ENCODE measurements around the gene TLR8. TPM values are rescaled to one million over a fixed set of nuclear protein-coding genes. Genes with fewer than 3 reads are reported as not detected.

TLR8 gene
- total RNA-seq, 1 donor from 2014 or later, result 0.25 TPM

DNA sequence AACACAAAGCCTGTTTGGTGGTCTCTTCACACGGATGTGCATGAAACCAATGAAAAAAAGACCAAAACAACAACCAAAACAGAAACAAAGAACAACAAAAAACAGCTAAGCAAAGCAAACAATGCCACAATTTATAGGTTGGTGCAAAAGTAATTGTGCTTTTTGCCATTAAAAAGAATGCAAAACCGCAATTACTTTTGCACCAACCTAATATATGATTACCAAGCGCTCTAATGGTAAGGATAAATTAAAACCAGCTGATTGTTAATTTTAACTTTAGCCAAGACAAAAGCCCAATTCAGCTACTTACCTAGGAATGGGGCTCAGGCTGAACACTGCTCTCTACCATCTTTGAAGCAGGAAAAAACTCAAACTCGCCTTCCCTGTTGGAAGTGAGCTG, 39.1 kb downstream of the TLR8 start:
- no peak overlapping the region for H3K4me3 ChIP-seq

DNA sequence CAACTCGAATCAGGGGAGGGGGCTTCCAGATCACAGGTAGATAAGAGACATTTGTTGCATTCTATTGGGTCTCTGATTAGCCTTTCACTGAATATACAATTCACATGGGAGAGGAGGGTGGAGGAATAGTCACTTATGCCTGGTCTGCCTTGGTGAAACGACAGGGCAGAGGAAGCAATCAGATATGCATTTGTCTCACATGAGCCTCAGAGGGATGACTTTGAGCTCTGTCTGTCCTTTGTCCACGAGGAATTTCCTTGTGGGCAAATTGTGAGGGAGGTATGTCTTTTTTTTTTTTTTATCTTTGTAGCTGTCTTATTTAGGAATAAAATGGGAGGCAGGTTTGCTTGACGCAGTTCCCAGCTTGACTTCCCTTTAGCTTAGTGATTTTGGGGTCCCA, 40.0 kb downstream of the TLR8 start:
- no peak for DNase-seq (ENCODE audit: extremely low spot score in 2 of 2)
- Histone ChIP-seq H3K9me3 (no peaks in the 10 kb centered on the region), H3K27me3 (no peaks in the 10 kb centered on the region), H3K4me1 (peaks cover 13% of the 10 kb centered on the region), H3K27ac (no peak overlapping the region), H3K36me3 (no peaks in the 10 kb centered on the region), H3K4me3 (no peak overlapping the region)
- TF ChIP-seq, protein P1, sequence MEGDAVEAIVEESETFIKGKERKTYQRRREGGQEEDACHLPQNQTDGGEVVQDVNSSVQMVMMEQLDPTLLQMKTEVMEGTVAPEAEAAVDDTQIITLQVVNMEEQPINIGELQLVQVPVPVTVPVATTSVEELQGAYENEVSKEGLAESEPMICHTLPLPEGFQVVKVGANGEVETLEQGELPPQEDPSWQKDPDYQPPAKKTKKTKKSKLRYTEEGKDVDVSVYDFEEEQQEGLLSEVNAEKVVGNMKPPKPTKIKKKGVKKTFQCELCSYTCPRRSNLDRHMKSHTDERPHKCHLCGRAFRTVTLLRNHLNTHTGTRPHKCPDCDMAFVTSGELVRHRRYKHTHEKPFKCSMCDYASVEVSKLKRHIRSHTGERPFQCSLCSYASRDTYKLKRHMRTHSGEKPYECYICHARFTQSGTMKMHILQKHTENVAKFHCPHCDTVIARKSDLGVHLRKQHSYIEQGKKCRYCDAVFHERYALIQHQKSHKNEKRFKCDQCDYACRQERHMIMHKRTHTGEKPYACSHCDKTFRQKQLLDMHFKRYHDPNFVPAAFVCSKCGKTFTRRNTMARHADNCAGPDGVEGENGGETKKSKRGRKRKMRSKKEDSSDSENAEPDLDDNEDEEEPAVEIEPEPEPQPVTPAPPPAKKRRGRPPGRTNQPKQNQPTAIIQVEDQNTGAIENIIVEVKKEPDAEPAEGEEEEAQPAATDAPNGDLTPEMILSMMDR (IDR thresholded peaks at IDR 0.05), result no peak
- TF ChIP-seq POLR2AphosphoS5 (IDR thresholded peaks at IDR 0.05; ENCODE audit: insufficient read depth in 1 of 2, low read depth in 1 of 2) (no peak), POLR2A (IDR thresholded peaks at IDR 0.05) (no peak)
- intact Hi-C loops (cut with DNase I), result no loop called here

More for the DNA sequence above, 39.1 kb downstream of the TLR8 start:
- H3K4me1 ChIP-seq, result peaks cover 13% of the 10 kb centered on the region
- intact Hi-C loops (cut with DNase I), result no loop called here
- no peak overlapping the region for H3K27ac ChIP-seq
- no peak for DNase-seq (ENCODE audit: extremely low spot score in 2 of 2)
- no peaks in the 10 kb centered on the region for H3K27me3 ChIP-seq
- H3K9me3 ChIP-seq, result no peaks in the 10 kb centered on the region
- TF ChIP-seq POLR2A (IDR thresholded peaks at IDR 0.05) (no peak), POLR2AphosphoS5 (IDR thresholded peaks at IDR 0.05; ENCODE audit: insufficient read depth in 1 of 2, low read depth in 1 of 2) (no peak)
- TF ChIP-seq, protein P1 (IDR thresholded peaks at IDR 0.05), result no peak
- no peaks in the 10 kb centered on the region for H3K36me3 ChIP-seq

DNA sequence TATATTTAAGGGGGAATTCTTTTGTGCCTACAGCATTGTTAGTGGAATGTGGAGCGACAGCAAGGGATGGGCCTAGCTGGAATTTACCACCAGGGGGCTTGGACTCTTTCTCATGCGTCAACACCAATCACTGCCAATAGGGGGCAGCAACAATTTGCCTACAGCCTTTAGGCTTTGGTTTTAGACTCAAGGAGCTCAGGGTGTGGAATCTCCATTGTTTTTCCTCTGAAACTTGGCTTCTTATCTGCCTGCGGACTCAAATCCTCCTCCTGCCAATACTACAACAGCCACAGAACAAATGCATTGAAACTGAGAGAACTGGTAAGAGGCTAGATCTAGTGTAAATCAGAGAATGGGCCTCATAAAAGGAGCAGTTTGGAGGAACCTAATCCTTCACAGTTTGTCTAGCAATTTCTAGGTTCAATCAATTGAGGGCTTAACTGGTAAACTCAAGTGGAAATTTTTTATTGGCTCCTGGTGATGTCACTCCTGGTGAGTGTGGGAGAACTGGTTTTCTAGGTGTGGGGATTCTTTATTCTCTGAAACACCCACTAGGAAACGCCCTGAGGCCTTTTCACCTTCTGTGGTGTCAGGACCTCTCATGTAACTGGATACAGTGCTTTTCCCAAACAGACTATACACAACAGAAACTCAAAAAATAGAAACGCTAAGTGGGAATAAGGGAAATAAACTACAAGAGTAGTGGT, 40.6 kb downstream of the TLR8 start:
- no peak for DNase-seq (ENCODE audit: extremely low spot score in 2 of 2)
- Histone ChIP-seq H3K27me3 (no peaks in the 10 kb centered on the region), H3K9me3 (no peaks in the 10 kb centered on the region), H3K36me3 (no peaks in the 10 kb centered on the region), H3K27ac (peak overlapping the region; percentile 16), H3K4me3 (no peak overlapping the region), H3K4me1 (peaks cover 13% of the 10 kb centered on the region)
- intact Hi-C loops (cut with DNase I), result no loop called here
- TF ChIP-seq POLR2AphosphoS5 (IDR thresholded peaks at IDR 0.05; ENCODE audit: insufficient read depth in 1 of 2, low read depth in 1 of 2) (peak in 1 of 2 donors; percentile 50), POLR2A (IDR thresholded peaks at IDR 0.05) (no peak)
- TF ChIP-seq, protein P1 (IDR thresholded peaks at IDR 0.05), result peak; percentile 52 to 94 (median 80)

DNA sequence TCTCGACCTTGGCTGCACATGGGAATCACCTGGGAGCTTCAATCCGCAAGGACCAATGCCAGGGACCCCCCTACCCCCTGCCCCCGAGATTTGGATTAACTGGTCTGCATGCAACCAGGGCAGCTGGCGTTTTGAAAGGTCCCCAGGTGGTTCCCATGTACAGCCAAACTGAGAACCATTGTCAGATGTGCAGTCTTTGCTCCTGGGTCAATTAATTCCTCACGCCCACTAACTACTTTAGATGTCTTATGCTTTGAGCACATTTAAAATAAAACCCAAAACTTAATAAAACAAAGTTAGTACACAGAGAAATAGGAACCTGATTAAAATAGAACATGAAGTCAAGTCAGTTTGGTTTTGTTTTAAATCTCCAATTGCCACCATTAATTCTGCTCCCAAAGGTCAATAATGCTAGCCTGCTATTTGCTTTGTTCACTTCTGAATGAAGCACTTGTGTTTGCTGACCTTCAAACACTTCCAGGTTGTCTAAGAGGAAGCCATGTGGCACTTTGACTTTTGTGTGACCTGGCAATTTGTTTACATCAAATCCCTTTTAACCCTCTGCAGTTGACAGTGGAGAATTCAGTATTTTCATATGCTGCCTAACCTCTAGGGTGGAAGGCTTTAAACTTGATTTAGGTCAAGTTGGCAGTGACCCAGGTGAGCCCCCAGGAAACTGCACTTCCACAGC, 41.3 kb downstream of the TLR8 start:
- TF ChIP-seq POLR2A (IDR thresholded peaks at IDR 0.05) (no peak), POLR2AphosphoS5 (IDR thresholded peaks at IDR 0.05; ENCODE audit: insufficient read depth in 1 of 2, low read depth in 1 of 2) (no peak)
- TF ChIP-seq, protein P1 (IDR thresholded peaks at IDR 0.05), result no peak
- peak overlapping the region; percentile 16 for H3K27ac ChIP-seq
- intact Hi-C loops (cut with DNase I), result no loop called here

DNA sequence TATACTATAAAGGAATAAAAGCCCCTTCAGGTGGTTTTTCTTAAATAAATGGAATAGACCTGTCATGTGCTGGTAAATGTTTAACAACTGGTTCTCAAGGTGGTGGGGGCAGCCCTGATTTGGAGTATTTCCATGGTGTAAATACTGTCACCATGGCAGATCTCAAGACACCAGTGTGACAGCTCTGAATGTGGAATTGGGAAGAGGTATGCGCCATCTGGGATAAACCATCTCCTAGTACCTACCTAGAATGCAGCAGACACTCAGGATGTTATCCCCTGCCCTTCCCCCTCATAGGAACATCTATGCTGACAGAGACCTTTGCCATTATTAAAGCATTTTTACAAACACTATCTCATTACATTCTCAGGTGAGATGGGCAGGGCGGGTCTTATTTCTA, 42.1 kb downstream of the TLR8 start:
- H3K36me3 ChIP-seq, result no peaks in the 10 kb centered on the region
- TF ChIP-seq POLR2A (IDR thresholded peaks at IDR 0.05), result no peak
- DNase-seq (ENCODE audit: extremely low spot score in 2 of 2), result no peak
- intact Hi-C loops (cut with DNase I), result no loop called here
- H3K27ac ChIP-seq, result no peak overlapping the region
- H3K27me3 ChIP-seq, result no peaks in the 10 kb centered on the region
- H3K4me3 ChIP-seq, result no peak overlapping the region
- H3K4me1 ChIP-seq, result peaks cover 13% of the 10 kb centered on the region
- H3K9me3 ChIP-seq, result no peaks in the 10 kb centered on the region

More for the DNA sequence above, 41.3 kb downstream of the TLR8 start:
- H3K4me1 ChIP-seq, result peaks cover 13% of the 10 kb centered on the region
- H3K9me3 ChIP-seq, result no peaks in the 10 kb centered on the region
- no peak for DNase-seq (ENCODE audit: extremely low spot score in 2 of 2)
- H3K4me3 ChIP-seq, result no peak overlapping the region
- no peaks in the 10 kb centered on the region for H3K27me3 ChIP-seq
- H3K36me3 ChIP-seq, result no peaks in the 10 kb centered on the region
